AG09319 (cell line): Measurements from ENCODE around the gene CFAP65.

Source experiments
- DNase-seq: peaks from one replicate; pipeline ENCODE4 v3.0.0-alpha.2; 2010; ENCODE audit warnings: low read depth; ENCODE audit errors: extremely low read depth
- TF ChIP-seq, protein P1 (sequence below): IDR thresholded peaks from 2 replicates; pipeline ENCODE4 v1.5.1; 2011; ENCODE audit warnings: low read depth, mild to moderate bottlenecking, inconsistent platforms, low read length, moderate library complexity

CFAP65 gene

DNA sequence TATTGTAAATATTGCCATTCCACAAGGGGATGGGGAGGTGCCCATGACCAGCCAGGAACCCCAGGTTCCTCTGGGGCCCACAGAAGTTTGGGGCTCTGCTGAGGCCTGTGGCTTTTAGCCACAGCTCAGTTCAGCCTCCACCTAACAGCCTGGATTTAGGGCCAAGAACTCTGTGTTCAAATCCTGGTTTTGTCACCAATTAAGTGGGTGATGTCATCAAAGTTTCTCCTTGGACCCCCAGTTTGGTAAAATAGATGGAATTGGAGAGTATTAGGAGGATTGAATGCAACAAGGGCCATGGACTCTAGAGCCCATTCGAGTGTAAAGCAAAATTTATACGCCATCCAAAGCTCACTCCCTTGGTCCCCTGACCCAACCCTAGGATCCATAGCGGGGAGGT lies 53.2 kb downstream of the CFAP65 start:
- TF ChIP-seq, protein P1, sequence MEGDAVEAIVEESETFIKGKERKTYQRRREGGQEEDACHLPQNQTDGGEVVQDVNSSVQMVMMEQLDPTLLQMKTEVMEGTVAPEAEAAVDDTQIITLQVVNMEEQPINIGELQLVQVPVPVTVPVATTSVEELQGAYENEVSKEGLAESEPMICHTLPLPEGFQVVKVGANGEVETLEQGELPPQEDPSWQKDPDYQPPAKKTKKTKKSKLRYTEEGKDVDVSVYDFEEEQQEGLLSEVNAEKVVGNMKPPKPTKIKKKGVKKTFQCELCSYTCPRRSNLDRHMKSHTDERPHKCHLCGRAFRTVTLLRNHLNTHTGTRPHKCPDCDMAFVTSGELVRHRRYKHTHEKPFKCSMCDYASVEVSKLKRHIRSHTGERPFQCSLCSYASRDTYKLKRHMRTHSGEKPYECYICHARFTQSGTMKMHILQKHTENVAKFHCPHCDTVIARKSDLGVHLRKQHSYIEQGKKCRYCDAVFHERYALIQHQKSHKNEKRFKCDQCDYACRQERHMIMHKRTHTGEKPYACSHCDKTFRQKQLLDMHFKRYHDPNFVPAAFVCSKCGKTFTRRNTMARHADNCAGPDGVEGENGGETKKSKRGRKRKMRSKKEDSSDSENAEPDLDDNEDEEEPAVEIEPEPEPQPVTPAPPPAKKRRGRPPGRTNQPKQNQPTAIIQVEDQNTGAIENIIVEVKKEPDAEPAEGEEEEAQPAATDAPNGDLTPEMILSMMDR = no peak
- DNase-seq = no peak

DNA sequence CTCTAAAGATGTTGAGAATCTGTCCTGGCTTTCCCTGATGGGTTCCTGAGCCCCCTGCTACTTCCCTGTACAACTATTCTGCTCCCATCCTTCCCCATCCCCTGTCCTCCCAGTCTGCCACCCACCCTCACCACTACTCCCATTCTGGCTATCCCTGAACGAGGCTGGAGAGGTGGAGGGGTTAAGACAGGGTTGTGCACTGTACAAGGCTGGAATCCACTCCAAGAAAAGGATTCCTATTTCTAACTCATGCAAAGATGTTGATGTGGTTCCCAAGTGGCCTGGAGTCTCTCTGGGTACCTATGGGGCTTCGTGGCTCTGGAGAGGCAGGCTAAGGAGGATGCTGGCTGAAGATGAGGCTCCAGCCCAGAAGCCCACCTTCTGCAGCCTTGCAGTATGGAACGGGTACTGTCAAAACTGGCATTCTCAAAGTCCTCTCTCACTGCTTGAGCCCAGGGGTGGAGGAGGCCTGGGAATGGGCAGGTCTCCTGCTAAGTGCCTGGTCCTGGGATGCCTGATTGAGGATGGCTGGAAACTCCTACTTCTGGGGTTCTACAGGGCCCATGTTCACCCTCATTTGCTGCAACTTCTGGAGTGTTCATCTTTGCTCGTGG lies 55.1 kb downstream of the CFAP65 start:
- no peak for DNase-seq
- TF ChIP-seq, protein P1 = no peak

DNA sequence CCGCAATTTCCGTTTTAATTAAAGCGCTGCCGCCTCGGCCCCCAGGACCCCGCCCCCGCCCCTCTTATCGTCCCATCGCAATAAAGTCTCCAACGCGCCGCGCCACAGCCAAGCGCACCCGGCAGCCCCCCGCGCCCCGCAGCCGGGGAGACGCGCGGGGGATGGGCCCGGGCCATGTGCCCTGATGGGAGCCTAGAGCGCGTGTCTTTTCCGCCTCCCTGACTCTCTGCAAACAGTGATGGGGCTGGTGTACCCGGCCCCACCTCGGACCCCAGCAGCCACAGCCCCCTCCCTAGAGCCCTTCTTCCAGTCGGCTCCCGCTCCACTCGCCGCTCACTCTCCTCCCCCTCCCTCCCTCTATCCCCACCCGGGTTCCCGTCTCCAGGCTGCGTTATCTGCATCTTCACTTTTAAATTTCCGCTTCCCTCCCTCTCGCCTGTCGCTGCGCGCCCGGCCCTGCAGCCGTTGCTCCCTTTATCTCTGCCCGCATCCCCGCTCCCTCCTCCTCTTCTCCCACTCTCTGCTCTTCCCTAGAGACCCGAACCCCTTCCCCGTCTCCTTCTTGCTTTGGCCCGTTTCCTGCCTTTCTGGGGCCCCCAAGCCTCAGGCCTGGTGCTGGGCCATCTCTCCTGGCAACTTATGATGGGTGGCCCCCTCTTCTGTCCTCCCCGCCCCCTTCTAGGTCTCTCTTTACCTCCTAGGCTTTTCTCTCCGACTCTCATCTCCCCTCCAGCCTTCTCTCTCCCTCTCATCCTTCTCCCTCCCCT lies 55.8 kb downstream of the CFAP65 start:
- no peak for DNase-seq
- TF ChIP-seq, protein P1 = no peak

DNA sequence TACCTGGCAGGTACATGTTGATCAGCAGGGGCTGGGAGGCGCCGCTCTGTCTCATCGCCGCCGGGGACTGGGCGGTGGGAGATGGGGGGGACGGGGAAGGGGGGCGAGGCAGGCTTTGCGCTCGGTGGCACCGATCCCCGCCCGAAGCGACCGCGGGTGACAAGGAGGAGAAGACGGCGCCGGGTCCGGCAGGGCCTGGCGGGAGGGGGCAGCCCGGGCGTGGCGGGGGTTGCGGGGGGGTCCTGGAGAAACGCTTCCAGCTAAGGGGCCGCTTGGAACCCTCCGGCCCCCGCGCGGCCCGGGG lies 56.3 kb downstream of the CFAP65 start, which contains the start of gene FEV:
FEV (minus strand) TSS at position 164 of the 304 bp plus-strand sequence; CDS start at position 55, 109 bp downstream.
- no peak for DNase-seq
- TF ChIP-seq, protein P1 = no peak

DNA sequence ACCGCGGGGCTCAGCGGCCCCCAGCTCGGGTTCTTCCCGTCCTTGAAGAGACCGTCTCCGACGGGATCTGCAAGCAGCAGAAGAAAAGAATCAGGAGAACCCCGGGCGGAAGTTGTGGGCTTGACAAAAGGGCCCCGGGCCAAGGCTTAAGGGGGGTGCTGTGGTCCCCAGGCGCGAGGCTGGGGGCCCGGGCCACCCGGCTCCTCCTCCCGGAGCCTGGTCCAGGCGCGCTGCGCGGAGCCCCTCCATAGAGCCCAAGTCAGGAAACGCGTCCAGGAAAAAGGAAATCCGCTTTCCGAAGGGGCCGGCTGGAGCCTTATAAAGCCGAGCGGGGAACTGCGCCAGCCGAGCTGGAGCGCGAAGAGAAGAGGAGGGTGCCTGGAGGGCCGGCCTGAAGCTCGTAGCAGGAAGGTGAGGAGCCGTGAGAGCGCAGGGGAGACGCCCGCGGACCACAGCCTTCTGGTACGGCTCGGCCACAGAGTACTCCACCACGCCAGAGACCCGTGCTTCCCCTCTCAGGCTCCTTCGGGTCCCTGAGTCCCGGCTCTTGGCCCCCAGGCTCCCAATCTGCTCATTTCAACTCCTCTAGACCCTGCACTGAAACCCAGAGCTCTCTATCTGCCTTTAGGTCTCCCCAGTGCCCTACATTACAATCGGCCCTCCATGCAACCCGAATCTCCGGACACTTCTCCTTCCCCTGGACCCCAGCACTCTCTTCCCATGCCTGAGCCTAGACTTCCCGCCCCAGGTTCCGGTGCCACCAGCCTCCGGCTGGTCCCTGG lies 56.9 kb downstream of the CFAP65 start:
- TF ChIP-seq, protein P1 = no peak
- DNase-seq = no peak

DNA sequence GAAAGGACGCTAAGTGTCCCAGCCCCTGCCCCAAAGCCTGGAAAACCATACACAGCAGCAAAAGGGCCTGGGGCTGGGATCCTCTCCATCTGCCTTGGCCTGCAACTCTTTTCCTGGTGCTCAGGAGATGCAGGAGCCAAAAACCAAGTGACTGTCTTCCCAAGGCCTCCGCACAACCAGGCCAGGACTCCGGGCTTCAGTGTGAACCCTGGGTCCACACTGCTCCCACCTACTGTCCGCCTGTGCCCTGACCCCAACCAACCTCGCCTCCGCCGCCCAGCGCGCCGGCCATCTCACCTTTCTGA lies 57.4 kb downstream of the CFAP65 start:
- TF ChIP-seq, protein P1 = no peak
- no peak for DNase-seq
